ENCODE results near the gene FIGN. TPM values are rescaled to one million over a fixed set of nuclear protein-coding genes. Genes with fewer than 3 reads are reported as not detected.

FIGN gene
- polyA plus RNA-seq, 1 experiment = 2.4 TPM

DNA sequence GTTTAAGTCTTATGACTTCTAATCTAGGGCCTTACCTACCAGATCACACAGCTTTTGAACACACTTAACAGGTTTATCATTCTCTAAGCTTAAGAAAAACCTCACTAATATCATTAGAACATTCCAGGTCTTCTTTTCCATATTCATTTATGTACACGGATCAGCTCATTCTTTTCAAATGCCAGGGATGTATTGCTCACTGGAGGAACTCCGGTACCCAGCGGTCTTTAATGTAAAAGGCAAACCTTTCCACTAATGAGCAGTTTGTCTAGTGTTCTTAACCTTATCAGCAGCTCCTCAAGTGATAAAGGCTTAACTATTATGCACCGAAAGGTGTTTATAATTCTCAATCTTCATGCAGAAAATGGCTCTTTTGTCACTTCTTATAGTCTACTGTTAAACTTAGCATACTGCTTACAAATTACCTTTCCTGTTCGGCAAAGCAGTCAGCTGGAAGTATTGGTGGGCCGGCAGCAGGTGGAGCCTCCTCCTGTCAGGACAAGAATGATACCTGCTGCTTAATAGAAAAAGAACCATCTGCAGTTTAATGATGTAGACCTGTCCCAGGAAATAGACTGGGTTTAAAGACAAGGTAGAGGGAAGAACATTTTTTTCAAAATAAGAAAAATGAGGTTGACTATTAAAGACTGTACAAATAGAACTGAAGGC is 142.7 kb downstream of the FIGN start:
- CTCF ChIA-PET = no interaction called here
- POLR2A ChIA-PET = no interaction called here
- H3K4me3 ChIP-seq (ENCODE audit: low read depth, low read length) = no peak overlapping the region
- TF ChIP-seq, protein P1, sequence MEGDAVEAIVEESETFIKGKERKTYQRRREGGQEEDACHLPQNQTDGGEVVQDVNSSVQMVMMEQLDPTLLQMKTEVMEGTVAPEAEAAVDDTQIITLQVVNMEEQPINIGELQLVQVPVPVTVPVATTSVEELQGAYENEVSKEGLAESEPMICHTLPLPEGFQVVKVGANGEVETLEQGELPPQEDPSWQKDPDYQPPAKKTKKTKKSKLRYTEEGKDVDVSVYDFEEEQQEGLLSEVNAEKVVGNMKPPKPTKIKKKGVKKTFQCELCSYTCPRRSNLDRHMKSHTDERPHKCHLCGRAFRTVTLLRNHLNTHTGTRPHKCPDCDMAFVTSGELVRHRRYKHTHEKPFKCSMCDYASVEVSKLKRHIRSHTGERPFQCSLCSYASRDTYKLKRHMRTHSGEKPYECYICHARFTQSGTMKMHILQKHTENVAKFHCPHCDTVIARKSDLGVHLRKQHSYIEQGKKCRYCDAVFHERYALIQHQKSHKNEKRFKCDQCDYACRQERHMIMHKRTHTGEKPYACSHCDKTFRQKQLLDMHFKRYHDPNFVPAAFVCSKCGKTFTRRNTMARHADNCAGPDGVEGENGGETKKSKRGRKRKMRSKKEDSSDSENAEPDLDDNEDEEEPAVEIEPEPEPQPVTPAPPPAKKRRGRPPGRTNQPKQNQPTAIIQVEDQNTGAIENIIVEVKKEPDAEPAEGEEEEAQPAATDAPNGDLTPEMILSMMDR (IDR thresholded peaks at IDR 0.05; ENCODE audit: insufficient read depth, low read depth, low read length) = no peak
- no peak for DNase-seq (ENCODE audit: low read depth)
- no peaks in the 10 kb centered on the region for H3K36me3 ChIP-seq (ENCODE audit: control insufficient read depth, insufficient read depth, low read length)
- no peaks in the 10 kb centered on the region for H3K27me3 ChIP-seq (ENCODE audit: control insufficient read depth, insufficient read depth, low read length)

DNA sequence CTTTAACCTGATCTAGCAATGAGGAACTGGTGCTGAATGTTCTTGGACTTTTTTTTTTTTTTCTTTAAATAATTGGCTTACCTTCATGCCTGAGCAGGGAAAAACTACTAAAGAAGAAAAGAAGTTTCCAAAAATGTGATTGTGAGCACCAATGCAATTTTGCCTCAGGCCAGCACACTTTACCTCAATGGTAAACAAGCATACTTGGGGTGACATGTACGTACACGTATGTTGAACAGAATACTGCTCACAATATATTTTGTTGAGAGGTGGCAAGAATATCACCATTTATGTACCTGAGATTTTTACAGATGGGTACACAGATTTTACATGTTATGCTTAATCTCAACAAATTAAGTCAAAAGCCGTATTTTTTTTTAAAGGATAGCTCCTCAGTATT is 144.3 kb downstream of the FIGN start:
- Histone ChIP-seq H3K36me3 (ENCODE audit: control insufficient read depth, insufficient read depth, low read length) (no peaks in the 10 kb centered on the region), H3K27me3 (ENCODE audit: control insufficient read depth, insufficient read depth, low read length) (no peaks in the 10 kb centered on the region), H3K4me3 (ENCODE audit: low read depth, low read length) (no peak overlapping the region)
- CTCF ChIA-PET = no interaction called here
- no peak for DNase-seq (ENCODE audit: low read depth)
- POLR2A ChIA-PET = no interaction called here
- TF ChIP-seq, protein P1 (IDR thresholded peaks at IDR 0.05; ENCODE audit: insufficient read depth, low read depth, low read length) = no peak

DNA sequence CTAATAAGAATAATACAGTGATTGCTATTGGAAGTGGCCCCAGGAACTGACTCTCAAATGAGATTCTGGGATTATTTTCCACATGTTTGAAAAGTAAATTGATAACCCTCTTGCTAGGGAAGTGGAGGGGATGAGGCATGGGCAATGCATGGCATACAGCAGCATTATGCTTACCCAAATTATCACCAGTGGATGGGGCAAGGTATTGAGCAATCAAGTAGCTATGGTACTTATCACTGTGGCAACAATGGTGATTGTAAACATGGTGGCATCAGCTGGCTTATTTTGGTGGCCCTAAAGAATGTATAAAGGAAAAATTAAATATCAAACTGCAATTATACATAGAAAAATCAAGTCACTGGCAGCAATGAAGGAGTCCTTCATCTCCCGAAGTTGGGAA is 155.1 kb downstream of the FIGN start:
- TF ChIP-seq, protein P1 (IDR thresholded peaks at IDR 0.05; ENCODE audit: insufficient read depth, low read depth, low read length) = no peak
- Histone ChIP-seq H3K36me3 (ENCODE audit: control insufficient read depth, insufficient read depth, low read length) (no peaks in the 10 kb centered on the region), H3K27me3 (ENCODE audit: control insufficient read depth, insufficient read depth, low read length) (no peaks in the 10 kb centered on the region), H3K4me3 (ENCODE audit: low read depth, low read length) (no peak overlapping the region)
- POLR2A ChIA-PET = no interaction called here
- CTCF ChIA-PET = no interaction called here
- DNase-seq (ENCODE audit: low read depth) = no peak

DNA sequence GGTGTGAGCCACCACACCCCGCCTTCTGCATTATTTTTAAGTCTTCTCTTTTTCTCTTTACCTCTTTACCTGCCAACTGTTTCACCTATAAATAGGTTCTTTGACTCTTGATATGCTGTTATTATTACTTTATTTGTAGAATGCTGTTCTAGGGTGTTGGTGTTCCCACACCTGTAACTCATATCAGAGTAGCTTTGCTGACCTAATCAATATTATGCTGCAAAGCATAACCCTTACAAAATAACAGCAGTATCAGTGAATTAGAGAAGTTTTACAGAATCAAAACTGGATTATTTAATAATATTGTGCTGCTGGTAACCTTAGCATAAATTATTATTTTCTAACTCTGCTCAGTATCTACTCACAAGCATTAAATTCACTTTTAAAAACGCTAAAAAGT is 161.5 kb downstream of the FIGN start:
- TF ChIP-seq, protein P1 (IDR thresholded peaks at IDR 0.05; ENCODE audit: insufficient read depth, low read depth, low read length) = no peak
- H3K4me3 ChIP-seq (ENCODE audit: low read depth, low read length) = no peak overlapping the region
- DNase-seq (ENCODE audit: low read depth) = no peak
- peaks cover 1% of the 10 kb centered on the region; the same call in 1 of the 2 replicates for H3K27me3 ChIP-seq (ENCODE audit: control insufficient read depth, insufficient read depth, low read length)
- ChIA-PET CTCF (interaction anchor here (1.0 kb wide), 1 partner anchor 11 kb away, joined by 3 read pairs; no protein-coding TSS in a partner anchor), POLR2A (no interaction called here)
- H3K36me3 ChIP-seq (ENCODE audit: control insufficient read depth, insufficient read depth, low read length) = no peaks in the 10 kb centered on the region

DNA sequence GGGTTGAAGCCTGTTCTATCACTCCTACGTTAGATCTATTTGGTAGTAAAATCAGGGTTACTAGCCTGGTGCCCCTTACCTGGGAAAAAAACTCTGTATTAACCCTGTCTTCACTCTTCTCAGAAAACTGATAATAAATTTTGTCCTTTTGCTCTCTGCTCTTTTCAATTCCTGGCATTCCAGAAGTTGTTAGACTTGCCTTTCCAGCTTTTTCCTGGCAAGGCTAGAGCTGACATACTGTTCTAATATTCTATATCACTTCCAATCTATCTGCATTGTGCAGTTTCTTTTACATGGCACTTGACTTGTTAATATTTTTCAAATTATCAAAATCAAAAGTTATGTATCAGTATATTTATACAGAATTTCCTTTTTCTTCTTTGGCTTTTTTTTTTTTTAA is 162.2 kb downstream of the FIGN start:
- H3K4me3 ChIP-seq (ENCODE audit: low read depth, low read length) = no peak overlapping the region
- POLR2A ChIA-PET = no interaction called here
- no peaks in the 10 kb centered on the region for H3K36me3 ChIP-seq (ENCODE audit: control insufficient read depth, insufficient read depth, low read length)
- CTCF ChIA-PET = interaction anchor here (1.0 kb wide), 1 partner anchor 11 kb away, joined by 3 read pairs; no protein-coding TSS in a partner anchor
- no peak for DNase-seq (ENCODE audit: low read depth)
- TF ChIP-seq, protein P1 (IDR thresholded peaks at IDR 0.05; ENCODE audit: insufficient read depth, low read depth, low read length) = no peak
- peaks cover 1% of the 10 kb centered on the region; the same call in 1 of the 2 replicates for H3K27me3 ChIP-seq (ENCODE audit: control insufficient read depth, insufficient read depth, low read length)

Measured in BJ (cell line).